Glutamatergic neuron (in vitro differentiated cells): Measurements from ENCODE around the gene TSPAN4. TPM values are rescaled to one million over a fixed set of nuclear protein-coding genes. Genes with fewer than 3 reads are reported as not detected.

Experiments
- DNase-seq: peaks from one replicate; pipeline ENCODE4 v3.0.0; 2022
- H3K27ac Mint-ChIP-seq: one replicate; pipeline ENCODE4 v1.8.0; 2020; ENCODE audit warnings: mild to moderate bottlenecking, mixed read lengths, inconsistent platforms; ENCODE audit not compliant: unreplicated experiment
- H3K27me3 Mint-ChIP-seq: one replicate; pipeline ENCODE4 v1.8.0; 2020; ENCODE audit warnings: mild to moderate bottlenecking, moderate library complexity, mixed read lengths, inconsistent platforms; ENCODE audit not compliant: unreplicated experiment
- H3K36me3 Mint-ChIP-seq: one replicate; pipeline ENCODE4 v1.8.0; 2020; ENCODE audit warnings: mild to moderate bottlenecking, mixed read lengths, inconsistent platforms; ENCODE audit not compliant: unreplicated experiment
- H3K4me1 Mint-ChIP-seq: one replicate; pipeline ENCODE4 v1.8.0; 2020; ENCODE audit warnings: mild to moderate bottlenecking, low read depth, mixed read lengths, inconsistent platforms; ENCODE audit not compliant: unreplicated experiment
- H3K4me3 Mint-ChIP-seq: one replicate; pipeline ENCODE4 v1.8.0; 2020; ENCODE audit warnings: mild to moderate bottlenecking, mixed read lengths, inconsistent platforms; ENCODE audit not compliant: unreplicated experiment
- H3K9me3 Mint-ChIP-seq: one replicate; pipeline ENCODE4 v1.8.0; 2020; ENCODE audit warnings: mild to moderate bottlenecking, moderate library complexity, mixed read lengths, inconsistent platforms; ENCODE audit not compliant: unreplicated experiment
- CTCF ChIP-seq: fragments of 200-600 bp; sonication (generic); IDR thresholded peaks from one replicate; pipeline ENCODE4 v1.5.0; 2021; ENCODE audit not compliant: partially characterized antibody, unreplicated experiment
- total RNA-seq: library from RNA; stranded (reverse); fragmentation: NEBNext Ultra II Directional; extraction: Animal tissue kit (Norgen Biotek cat#: 25700); gene quantifications from one replicate; pipeline ENCODE4 v1.2.1, GENCODE V29; 2021; ENCODE audit not compliant: unreplicated experiment

Gene TSPAN4
- total RNA-seq, 1 donor from 2014 or later, result 82.5 TPM

GRCh38 chr11:860234-861104, 17.8 kb downstream of the TSPAN4 start:
- no peak overlapping the region for H3K27ac Mint-ChIP-seq
- no peak overlapping the region for H3K4me3 Mint-ChIP-seq
- no peaks in the 10 kb centered on the region for H3K36me3 Mint-ChIP-seq
- no peak for TF ChIP-seq CTCF
- peaks cover 14% of the 10 kb centered on the region for H3K9me3 Mint-ChIP-seq
- no peak for DNase-seq
- H3K4me1 Mint-ChIP-seq, result peaks cover 26% of the 10 kb centered on the region
- H3K27me3 Mint-ChIP-seq, result peaks cover 23% of the 10 kb centered on the region

- H3K36me3 Mint-ChIP-seq, result no peaks in the 10 kb centered on the region
- peaks cover 26% of the 10 kb centered on the region for H3K4me1 Mint-ChIP-seq
- H3K4me3 Mint-ChIP-seq, result no peak overlapping the region
Observed at GRCh38 chr11:861105-861479, 18.4 kb downstream of the TSPAN4 start.

GRCh38 chr11:862081-862661, 19.5 kb downstream of the TSPAN4 start:
- peak; percentile 68 for DNase-seq
- peak overlapping the region; percentile 62 for H3K27ac Mint-ChIP-seq
- H3K27me3 Mint-ChIP-seq, result peaks cover 15% of the 10 kb centered on the region
- H3K9me3 Mint-ChIP-seq, result peaks cover 7% of the 10 kb centered on the region
- H3K36me3 Mint-ChIP-seq, result no peaks in the 10 kb centered on the region
- peak overlapping the region; percentile 67 for H3K4me3 Mint-ChIP-seq
- H3K4me1 Mint-ChIP-seq, result peaks cover 18% of the 10 kb centered on the region
- TF ChIP-seq CTCF, result no peak

More at GRCh38 chr11:861105-861479, 18.4 kb downstream of the TSPAN4 start:
- H3K27me3 Mint-ChIP-seq, result peaks cover 23% of the 10 kb centered on the region
- no peak for DNase-seq
- peaks cover 13% of the 10 kb centered on the region for H3K9me3 Mint-ChIP-seq
- peak overlapping the region; percentile 62 for H3K27ac Mint-ChIP-seq
- no peak for TF ChIP-seq CTCF

- H3K27ac Mint-ChIP-seq, result no peak overlapping the region
- H3K4me3 Mint-ChIP-seq, result peak overlapping the region; percentile 67
- peaks cover 6% of the 10 kb centered on the region for H3K9me3 Mint-ChIP-seq
- no peak for DNase-seq
- H3K27me3 Mint-ChIP-seq, result peaks cover 15% of the 10 kb centered on the region
- peaks cover 16% of the 10 kb centered on the region for H3K4me1 Mint-ChIP-seq
- H3K36me3 Mint-ChIP-seq, result no peaks in the 10 kb centered on the region
- no peak for TF ChIP-seq CTCF
Observed at GRCh38 chr11:862696-863022, 20.0 kb downstream of the TSPAN4 start.
